Prostate gland (tissue), 2 donors: ENCODE data around the gene C1QTNF1.

Source experiments
- POLR2AphosphoS5 ChIP-seq: sonication (generic); formaldehyde crosslinking; IDR thresholded peaks from one replicate; pipeline ENCODE4 v1.6.1; 2017; ENCODE audit warnings: antibody characterized with exemption
- TF ChIP-seq, protein P1 (sequence below), 4 experiments: fragments of 200-600 bp in 2 of 4; fragments of 450-650 bp in 2 of 4; sonication (generic) in 2 of 4; IDR thresholded peaks; 1 replicate in 3 of 4; 2 replicates in 1 of 4; pipeline ENCODE4 v1.5.1; 2016 to 2019; ENCODE audit warnings: antibody characterized with exemption in 4 of 4, mild to moderate bottlenecking in 2 of 4, moderate library complexity in 2 of 4

DNA sequence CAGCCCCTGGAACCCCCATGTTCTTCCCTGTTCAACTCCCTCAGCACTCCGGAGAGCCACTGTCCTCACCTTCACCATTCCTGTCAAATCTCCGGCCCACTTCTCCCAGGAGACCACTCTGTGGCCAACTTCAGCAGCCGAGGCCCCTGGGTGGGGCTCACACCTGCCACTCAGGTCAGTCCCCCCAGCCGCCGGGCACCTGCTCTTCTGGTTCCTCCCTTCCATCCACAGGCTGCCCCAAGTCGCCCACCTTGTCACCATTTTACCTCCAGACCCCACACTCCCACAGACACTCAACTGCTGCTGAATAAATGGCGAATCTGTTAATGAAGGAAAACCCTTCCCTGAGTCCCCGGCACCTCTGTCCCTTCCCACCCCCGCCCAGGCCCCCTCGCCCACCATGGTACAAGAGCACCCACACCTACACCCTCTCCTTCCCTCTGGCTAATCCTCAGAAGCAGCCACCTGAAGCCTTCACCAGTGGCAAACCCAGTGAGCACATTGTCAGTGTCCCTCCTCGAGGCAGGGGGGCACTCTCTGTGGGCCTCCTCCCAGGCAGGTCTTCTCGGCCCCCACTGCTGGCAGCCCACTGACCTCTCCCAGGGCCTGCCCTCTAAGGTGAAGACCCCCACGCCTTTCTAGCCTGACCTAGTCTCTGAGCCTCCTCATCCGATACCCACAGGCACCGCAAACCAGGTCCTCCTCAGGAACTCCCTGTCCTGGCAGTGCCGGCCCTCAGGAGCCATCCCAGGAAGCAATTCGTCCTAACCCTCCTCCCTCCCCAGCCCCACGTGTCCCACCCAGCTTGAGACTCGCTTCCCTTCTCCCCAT lies 22.6 kb upstream of the C1QTNF1 start:
- TF ChIP-seq, protein P1, sequence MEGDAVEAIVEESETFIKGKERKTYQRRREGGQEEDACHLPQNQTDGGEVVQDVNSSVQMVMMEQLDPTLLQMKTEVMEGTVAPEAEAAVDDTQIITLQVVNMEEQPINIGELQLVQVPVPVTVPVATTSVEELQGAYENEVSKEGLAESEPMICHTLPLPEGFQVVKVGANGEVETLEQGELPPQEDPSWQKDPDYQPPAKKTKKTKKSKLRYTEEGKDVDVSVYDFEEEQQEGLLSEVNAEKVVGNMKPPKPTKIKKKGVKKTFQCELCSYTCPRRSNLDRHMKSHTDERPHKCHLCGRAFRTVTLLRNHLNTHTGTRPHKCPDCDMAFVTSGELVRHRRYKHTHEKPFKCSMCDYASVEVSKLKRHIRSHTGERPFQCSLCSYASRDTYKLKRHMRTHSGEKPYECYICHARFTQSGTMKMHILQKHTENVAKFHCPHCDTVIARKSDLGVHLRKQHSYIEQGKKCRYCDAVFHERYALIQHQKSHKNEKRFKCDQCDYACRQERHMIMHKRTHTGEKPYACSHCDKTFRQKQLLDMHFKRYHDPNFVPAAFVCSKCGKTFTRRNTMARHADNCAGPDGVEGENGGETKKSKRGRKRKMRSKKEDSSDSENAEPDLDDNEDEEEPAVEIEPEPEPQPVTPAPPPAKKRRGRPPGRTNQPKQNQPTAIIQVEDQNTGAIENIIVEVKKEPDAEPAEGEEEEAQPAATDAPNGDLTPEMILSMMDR (IDR thresholded peaks at IDR 0.05), result no peak
- no peak for TF ChIP-seq POLR2AphosphoS5
